ENCODE data around the gene RBBP8. TPM values are rescaled to one million over a fixed set of nuclear protein-coding genes. Genes with fewer than 3 reads are reported as not detected.

The RBBP8 gene
- polyA plus RNA-seq, 3 donors, result 5.8 to 9.6 (median 7.8) TPM

- no peaks in the 10 kb centered on the region for H3K36me3 ChIP-seq (replicated peaks in 1 of 2; ENCODE audit: control insufficient read depth in 1 of 2, insufficient read depth in 2 of 2, low read length in 2 of 2)
- peaks cover 3 to 12% (median 7%) of the 10 kb centered on the region in 3 donors for H3K27me3 Mint-ChIP-seq (ENCODE audit: low read depth in 3 of 3)
Observed at GRCh38 chr18:23057096-23057495, 124.0 kb downstream of the RBBP8 start.

DNA sequence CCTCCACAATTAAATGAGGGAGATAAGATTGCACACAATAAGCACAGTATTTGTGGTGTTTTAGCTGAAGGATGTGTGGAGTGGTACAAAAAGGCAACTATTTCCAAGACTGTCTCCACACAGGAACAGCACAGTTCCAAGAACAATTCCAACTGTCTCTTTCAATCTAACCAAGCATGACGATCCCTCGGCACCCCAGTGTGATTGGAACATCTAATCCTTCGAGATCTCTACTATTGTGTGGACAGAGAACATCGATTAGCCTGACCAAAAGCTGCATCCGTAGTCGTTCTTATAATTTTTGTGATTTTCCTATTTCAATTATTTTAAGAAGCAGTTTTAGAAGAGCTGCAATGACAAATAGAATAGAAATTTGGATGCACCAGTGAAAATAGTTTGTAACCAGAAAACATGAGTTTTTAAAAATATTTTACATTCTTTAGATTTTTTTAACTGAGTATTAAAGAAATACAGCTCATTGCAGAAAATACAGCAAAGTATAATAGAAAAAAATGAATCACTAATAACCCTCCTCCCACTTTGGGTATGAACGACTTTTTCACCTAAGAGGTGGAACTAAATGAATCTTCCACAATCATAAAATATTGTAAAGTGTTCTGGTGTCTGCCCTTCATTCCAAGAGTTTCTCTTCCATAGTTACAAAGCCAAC lies 125.8 kb downstream of the RBBP8 start:
- no peak overlapping the region for H3K9ac ChIP-seq (ENCODE audit: insufficient read depth, low read length, poor library complexity, severe bottlenecking)
- no peak overlapping the region for H2AFZ ChIP-seq (ENCODE audit: insufficient read depth, low read depth, low read length, poor library complexity, severe bottlenecking)
- Mint-ChIP-seq H3K27me3 (ENCODE audit: low read depth in 3 of 3) (peaks cover 2 to 12% (median 3%) of the 10 kb centered on the region in 3 donors), H3K27ac (no peak overlapping the region), H3K4me1 (peaks cover 13% of the 10 kb centered on the region), H3K4me3 (no peak overlapping the region), H3K36me3 (no peaks in the 10 kb centered on the region), H3K9me3 (peaks cover 3 to 9% (median 8%) of the 10 kb centered on the region in 7 donors)
- no peaks in the 10 kb centered on the region for H4K20me1 ChIP-seq (ENCODE audit: insufficient read depth, low read length)
- TF ChIP-seq, protein P1, sequence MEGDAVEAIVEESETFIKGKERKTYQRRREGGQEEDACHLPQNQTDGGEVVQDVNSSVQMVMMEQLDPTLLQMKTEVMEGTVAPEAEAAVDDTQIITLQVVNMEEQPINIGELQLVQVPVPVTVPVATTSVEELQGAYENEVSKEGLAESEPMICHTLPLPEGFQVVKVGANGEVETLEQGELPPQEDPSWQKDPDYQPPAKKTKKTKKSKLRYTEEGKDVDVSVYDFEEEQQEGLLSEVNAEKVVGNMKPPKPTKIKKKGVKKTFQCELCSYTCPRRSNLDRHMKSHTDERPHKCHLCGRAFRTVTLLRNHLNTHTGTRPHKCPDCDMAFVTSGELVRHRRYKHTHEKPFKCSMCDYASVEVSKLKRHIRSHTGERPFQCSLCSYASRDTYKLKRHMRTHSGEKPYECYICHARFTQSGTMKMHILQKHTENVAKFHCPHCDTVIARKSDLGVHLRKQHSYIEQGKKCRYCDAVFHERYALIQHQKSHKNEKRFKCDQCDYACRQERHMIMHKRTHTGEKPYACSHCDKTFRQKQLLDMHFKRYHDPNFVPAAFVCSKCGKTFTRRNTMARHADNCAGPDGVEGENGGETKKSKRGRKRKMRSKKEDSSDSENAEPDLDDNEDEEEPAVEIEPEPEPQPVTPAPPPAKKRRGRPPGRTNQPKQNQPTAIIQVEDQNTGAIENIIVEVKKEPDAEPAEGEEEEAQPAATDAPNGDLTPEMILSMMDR (IDR thresholded peaks at IDR 0.05), result no peak
- H3K4me2 ChIP-seq (replicated peaks; ENCODE audit: extremely low read depth, low read length, poor library complexity, severe bottlenecking), result no peak overlapping the region
- DNase-seq, result no peak
- no peak overlapping the region for H3K27ac ChIP-seq (ENCODE audit: low read depth in 1 of 2, low read length in 2 of 2)
- no CpG with 5 or more reads among the region's 7 CpGs for WGBS (ENCODE audit: insufficient coverage)
- H3K36me3 ChIP-seq (replicated peaks in 1 of 2; ENCODE audit: control insufficient read depth in 1 of 2, insufficient read depth in 2 of 2, low read length in 2 of 2), result no peaks in the 10 kb centered on the region
- H3K9me3 ChIP-seq (replicated peaks in 1 of 2; ENCODE audit: control insufficient read depth in 1 of 2, insufficient read depth in 1 of 2, low read length in 2 of 2), result peaks cover 5 to 9% of the 10 kb centered on the region in 2 donors
- no peaks in the 10 kb centered on the region for H3K79me2 ChIP-seq (ENCODE audit: insufficient read depth, low read length)
- intact Hi-C loops (cut with micrococcal nuclease), result no loop called here
- no peaks in the 10 kb centered on the region for H3K27me3 ChIP-seq (ENCODE audit: control insufficient read depth in 2 of 2, insufficient read depth in 2 of 2, low read length in 2 of 2)
- H3K4me1 ChIP-seq (ENCODE audit: control insufficient read depth in 1 of 2, insufficient read depth in 2 of 2, low read length in 2 of 2), result peaks cover 7 to 14% of the 10 kb centered on the region in 2 donors
- H3K4me3 ChIP-seq (replicated peaks in 1 of 3; ENCODE audit: low read depth in 2 of 3, low read length in 3 of 3), result no peak overlapping the region

More at GRCh38 chr18:23057096-23057495, 124.0 kb downstream of the RBBP8 start:
- Histone ChIP-seq H4K20me1 (ENCODE audit: insufficient read depth, low read length) (no peaks in the 10 kb centered on the region), H2AFZ (ENCODE audit: insufficient read depth, low read depth, low read length, poor library complexity, severe bottlenecking) (no peak overlapping the region), H3K79me2 (ENCODE audit: insufficient read depth, low read length) (no peaks in the 10 kb centered on the region), H3K4me2 (replicated peaks; ENCODE audit: extremely low read depth, low read length, poor library complexity, severe bottlenecking) (no peak overlapping the region), H3K9ac (ENCODE audit: insufficient read depth, low read length, poor library complexity, severe bottlenecking) (no peak overlapping the region), H3K9me3 (replicated peaks in 1 of 2; ENCODE audit: control insufficient read depth in 1 of 2, insufficient read depth in 1 of 2, low read length in 2 of 2) (no peaks in the 10 kb centered on the region), H3K27me3 (ENCODE audit: control insufficient read depth in 2 of 2, insufficient read depth in 2 of 2, low read length in 2 of 2) (no peaks in the 10 kb centered on the region), H3K4me3 (replicated peaks in 1 of 3; ENCODE audit: low read depth in 2 of 3, low read length in 3 of 3) (no peak overlapping the region), H3K27ac (ENCODE audit: low read depth in 1 of 2, low read length in 2 of 2) (no peak overlapping the region), H3K4me1 (ENCODE audit: control insufficient read depth in 1 of 2, insufficient read depth in 2 of 2, low read length in 2 of 2) (peaks cover 24 to 30% of the 10 kb centered on the region in 2 donors)
- Mint-ChIP-seq H3K4me1 (peaks cover 30% of the 10 kb centered on the region), H3K27ac (no peak overlapping the region), H3K9me3 (no peaks in the 10 kb centered on the region), H3K36me3 (no peaks in the 10 kb centered on the region), H3K4me3 (no peak overlapping the region)
- intact Hi-C loops (cut with micrococcal nuclease), result no loop called here
- TF ChIP-seq, protein P1 (IDR thresholded peaks at IDR 0.05), result no peak
- no peak for DNase-seq
- 100% methylated on average over 1 of the region's 2 CpGs for WGBS (ENCODE audit: insufficient coverage)
